IPS-NIHi7 (cell line): ENCODE measurements around the gene IFI27L2.

ENCODE experiments used
- DNase-seq: peaks from one replicate; pipeline ENCODE4 v3.0.0; 2012; ENCODE audit warnings: mixed read lengths; ENCODE audit errors: extremely low spot score

IFI27L2 gene

DNA sequence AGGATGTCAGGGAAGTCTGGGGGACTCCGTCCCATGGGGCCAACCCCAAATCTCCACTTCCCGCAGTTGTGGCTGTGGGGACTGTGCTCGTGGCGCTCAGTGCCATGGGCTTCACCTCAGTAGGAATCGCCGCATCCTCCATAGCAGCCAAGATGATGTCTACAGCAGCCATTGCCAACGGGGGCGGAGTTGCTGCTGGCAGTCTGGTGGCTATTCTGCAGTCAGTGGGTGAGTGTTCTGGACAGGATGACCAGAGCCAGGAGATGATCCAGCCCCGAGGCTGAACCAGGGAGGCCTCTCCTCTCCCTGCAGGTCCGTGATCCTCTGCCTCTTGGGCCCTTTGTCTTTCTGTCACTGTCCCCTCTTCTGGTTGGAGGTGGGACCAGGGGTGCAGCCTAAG lies 27.7 kb downstream of the IFI27L2 start:
- no peak for DNase-seq

DNA sequence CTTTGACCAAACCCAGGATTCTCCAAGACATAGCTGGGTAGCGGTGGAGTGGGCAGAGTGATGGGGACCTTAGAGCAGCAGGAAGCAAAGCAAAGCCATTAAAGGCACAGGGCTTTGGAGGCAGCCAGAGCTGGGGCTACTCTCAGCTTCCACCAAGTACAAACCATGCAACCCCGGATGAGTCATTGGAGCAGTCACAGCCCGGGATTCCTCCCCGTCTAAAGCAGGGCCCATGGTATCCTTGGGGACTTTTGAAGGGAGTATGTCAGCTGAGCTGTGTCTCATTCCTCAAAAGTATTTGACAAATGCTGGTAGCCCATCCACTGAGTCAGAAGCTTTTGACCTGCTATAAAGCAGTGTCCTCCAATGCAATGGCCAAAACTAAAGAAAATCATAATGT lies 28.6 kb downstream of the IFI27L2 start:
- peak; percentile 45 for DNase-seq

DNA sequence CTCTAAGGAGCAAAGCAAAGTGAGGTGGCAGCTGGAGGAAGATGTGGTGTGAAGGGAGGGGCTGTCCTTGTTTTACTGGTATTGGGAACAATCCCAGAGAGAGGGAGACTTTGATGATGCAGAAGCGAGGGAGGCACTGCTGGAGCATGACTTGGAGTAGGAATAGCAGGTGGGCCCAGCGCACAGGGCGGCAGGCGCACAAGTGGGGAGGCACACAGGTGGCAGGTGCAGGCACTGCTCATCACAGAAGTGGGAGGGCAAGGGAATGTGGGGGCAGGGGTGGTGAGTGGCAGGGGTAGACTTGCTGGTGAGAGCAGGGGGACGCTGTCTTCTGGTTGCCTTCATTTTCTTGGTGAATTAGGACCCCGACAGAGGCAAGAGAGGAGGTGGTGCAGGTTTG lies 30.4 kb downstream of the IFI27L2 start:
- no peak for DNase-seq

DNA sequence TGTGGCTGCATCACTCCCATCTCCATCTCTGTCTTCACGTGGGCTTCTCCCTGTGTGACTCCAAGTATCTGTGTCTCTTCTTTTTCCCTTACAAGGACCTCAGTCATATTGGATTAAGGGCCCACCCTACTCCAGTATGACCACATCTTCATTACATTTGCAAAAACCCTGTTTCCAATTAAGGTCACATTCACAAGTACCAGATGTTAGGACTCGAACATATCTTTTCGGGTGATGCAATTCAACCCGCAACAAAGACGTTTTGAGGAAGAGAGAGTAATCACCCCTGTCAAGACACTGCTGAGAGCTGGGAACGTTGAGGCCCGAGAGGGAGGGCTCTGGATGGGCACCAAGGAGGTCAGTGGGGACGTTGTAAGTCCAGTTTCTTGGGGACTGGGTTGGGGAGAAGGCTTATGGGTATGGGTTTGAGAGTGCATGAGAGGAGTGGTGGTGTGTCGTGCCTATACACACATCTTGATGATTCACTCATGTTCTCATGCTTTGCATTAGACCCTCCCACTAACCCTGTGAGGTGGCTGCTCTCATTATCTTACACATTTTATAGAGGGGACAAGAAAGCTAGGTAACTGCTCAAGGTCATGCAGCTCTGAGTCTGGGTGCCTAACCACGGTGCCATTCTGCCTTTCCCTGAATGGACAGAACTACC lies 30.9 kb downstream of the IFI27L2 start:
- DNase-seq: no peak

DNA sequence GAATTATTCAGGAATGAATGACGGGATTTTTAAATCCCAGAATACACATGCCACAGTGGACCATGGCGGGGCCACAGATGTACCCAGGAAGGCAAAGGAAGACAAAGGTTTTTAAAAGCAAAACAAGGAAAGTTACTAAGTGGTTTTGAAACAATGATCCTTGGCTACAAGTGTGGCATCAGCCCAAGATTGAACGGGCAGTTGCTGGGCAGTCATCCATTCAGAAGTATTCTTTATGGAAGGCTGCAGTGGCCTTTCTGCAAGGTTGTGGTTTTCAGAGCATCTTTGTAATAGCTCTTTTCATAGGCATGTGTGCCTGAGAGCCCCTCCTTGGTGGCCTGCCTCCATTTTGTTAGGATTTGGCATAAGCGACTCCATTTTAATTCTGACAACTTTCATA lies 32.3 kb downstream of the IFI27L2 start:
- DNase-seq: no peak

DNA sequence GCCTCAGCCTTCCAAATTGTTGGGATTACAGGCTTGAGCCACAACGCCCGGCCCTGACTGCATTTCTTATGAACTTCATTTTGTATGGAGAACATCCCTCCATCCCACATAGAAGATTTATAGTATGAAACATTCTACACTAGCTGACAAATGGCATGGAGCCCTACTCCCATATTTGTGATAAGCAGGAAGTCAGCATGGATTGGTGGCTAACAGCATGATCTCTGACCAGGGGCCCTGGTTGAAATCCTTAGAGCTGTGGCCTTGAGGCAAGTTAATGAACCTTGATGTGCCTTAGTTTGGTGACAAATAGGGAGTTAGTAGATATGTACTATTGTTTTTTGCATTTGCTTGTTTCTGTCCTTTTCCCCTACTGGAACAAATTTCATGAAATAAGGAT lies 36.0 kb downstream of the IFI27L2 start:
- peak; percentile 4 for DNase-seq

DNA sequence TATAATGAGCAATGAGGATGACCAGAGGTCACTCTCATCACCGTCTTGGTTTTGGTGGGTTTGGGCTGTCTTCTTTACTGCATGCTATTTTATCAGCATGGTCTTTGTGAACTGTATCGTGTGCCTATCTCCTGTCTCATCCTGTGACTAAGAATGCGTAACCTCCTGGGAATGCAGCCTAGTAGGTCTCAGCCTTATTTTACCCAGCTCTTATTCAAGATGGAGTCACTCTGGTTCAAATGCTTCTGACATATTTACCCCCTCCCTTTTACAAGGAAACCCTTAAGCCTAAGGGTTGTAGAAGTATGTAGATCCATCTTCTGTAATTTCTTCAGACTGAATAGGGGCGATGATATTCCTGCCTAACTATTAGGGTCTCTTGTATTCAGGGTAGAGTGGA lies 39.9 kb downstream of the IFI27L2 start:
- DNase-seq: no peak

DNA sequence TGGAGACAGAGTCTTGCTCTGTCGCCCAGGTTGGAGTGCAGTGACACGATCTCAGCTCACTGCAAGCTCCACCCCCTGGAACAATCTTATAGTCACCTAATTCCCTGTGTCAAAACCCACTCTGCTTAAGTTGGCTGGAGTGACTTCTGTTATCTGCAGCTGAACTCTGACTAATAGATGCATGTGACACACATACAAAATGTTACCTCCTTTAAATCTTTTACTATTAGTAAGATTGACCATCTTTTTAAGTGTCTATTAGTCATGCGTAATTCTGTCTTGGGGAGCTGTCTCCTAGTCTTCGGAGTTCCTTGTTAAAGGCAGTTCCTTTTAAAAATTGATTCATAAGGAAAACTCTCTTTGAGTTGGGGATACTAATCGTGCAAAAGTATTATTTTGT lies 40.9 kb downstream of the IFI27L2 start:
- no peak for DNase-seq

DNA sequence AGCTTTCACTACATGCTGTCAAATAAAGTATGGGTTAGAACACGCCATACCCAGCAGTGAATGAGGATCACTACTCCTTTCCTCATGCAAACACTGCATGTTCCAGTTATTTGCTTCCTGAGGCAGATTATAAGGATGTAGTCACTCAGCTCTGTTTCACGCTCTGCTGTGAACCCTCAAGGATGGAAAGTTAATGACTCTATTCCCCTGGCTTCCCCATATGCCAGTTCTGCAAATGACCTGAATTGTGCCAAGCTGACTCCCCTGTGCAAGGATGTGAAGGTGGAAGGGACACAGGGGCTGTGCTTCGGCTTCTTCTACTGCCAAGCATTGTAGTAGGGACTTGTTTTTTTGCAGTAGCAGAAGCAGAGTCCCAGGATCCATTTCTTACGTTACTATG lies 41.5 kb downstream of the IFI27L2 start:
- no peak for DNase-seq

DNA sequence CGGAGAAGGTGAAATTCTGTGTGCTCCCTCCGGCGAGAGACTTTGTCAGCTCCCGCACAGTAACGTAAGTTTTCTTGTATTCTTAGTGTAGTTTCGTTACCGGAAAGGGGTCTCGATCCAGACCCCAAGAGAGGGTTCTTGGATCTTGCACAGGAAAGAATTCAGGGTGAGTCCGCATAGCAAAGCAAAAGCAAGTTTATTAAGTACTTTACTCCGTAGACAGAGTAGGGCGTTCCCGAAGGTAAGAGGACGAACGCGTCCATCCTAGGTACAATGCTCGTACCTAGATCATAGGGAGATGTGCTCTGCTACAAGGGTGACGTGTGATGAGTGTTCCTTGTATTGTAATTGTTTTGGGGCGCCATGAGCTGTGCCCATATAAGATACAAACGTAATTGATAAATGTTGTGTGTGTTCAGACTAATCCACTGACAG lies 48.0 kb downstream of the IFI27L2 start:
- DNase-seq: no peak

DNA sequence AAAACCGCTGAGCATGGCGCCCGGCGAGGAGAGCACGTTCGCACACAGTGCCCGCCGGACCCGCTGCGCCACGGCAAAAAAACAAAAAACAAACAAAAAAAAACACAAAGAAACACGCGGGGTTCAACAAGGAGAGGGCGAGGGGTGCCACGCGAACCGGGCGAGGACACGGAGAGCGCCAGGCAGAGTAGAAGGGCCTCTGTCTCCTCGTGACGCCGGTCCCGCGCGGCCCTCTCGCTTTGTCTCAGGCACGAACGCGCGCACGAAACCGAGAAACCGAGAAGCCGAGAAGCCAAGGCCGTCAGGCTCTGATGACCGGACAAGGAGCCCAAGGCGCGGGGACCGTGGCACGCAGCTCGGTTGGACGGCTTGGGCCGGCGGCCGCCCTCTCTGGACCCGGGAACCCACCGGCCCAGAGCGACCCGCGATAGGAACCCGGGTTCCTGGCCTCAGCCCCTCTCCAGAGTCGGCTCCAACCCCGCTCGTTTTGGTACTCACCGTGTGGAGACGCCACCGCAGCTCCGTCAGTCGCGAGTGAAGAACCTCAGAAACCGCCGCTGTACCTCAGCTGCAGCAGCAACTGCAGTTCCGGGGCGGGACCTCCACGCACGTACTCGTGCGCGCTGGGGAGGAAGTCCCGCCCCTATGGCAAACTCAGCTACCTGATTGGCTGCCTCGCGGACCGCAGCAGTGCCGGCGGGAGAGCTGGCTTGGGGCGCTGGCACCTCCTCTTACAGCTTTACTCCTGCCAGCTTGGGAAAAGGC lies 48.6 kb downstream of the IFI27L2 start, which contains the start of the genes DDX24 and IFI27L1:
DDX24 (minus strand) TSS at position 582 of the 765 bp plus-strand sequence. CDS start 1,460 bp downstream, outside the sequence.
IFI27L1 (plus strand) TSS at position 690 of the 765 bp plus-strand sequence. CDS start 15,628 bp downstream, outside the sequence.
- DNase-seq: peak; percentile 100

DNA sequence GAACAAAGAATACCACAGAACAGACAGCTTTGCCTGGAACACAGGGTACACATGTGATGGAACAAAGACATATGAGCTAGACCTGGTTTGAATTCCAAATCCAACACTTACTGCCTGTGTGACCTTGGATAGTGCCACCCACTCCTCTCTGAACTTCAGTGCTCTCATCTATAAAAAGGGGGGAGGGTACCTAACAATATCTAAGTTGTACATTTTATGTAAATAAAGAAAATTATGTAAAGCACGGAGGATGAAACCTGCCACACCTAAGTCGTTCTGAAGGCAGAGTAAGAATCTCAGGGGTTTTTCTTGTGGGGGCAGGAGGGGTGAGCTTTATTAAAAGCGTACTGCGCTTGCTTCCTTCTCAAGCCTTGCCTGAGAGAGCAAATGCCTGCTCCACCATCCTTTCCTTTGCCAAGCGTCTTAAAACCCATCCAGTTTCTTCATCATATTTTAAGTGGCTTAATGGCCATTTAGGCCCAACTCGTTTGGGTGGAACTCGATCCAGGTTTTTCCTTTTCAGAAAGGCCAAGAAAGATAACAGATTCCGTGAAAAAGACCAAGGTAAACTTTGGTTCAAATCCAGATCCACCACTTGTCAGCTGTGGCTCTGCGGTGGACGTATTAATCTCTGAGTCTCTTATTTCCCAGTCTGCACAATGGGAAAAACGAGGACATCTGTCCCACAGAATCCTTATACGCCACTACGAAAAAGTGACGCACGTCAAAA lies 49.3 kb downstream of the IFI27L2 start:
- no peak for DNase-seq

DNA sequence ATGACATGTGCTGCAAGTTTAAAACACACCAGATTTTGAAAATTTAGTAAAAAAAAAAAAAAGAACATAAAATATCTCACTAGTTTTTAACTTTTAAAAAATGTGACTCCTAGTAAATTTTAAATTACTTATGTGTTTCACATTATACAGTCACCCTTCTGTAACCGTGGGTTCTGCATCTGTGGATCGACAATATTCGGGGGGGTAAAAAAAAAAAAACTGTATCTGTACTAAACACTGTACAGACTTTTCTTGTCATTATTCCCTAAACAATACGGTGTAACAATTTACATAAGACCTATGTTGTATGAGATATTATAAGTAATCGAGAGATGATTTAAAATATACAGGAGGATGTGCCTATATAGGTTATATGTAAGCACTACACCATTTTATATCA lies 51.6 kb downstream of the IFI27L2 start:
- no peak for DNase-seq
